ENCODE measurements around the gene IFT25. TPM values are rescaled to one million over a fixed set of nuclear protein-coding genes. Genes with fewer than 3 reads are reported as not detected.
A peak's percentile ranks its signal among the peaks of the same experiment; 100 is the strongest.
"Not testable (repeated sequence)": the region's sequence is repeated elsewhere in the genome, so short reads cannot be mapped to it uniquely, and the experiment has no call there.

Gene IFT25
- total and polyA plus RNA-seq, 7 donors = 4.6 to 10.3 (median 5.4) TPM

GRCh38 chr1:53878492-53879105 is 66.9 kb downstream of the IFT25 start:
- intact Hi-C loops (cut with DNase I) = loop anchor here (2.0 to 10.0 kb wide), 2 partner anchors 70 to 156 kb away; no protein-coding TSS in a partner anchor
- 51 to 58% (median 56%) methylated on average over 5 of the region's 5 CpGs for WGBS, 3 donors
- peaks cover 8 to 79% of the 10 kb centered on the region in 2 donors for H3K36me3 ChIP-seq (ENCODE audit: insufficient read depth in 1 of 2, low read depth in 1 of 2)

GRCh38 chr1:53875150-53875549 is 70.3 kb downstream of the IFT25 start:
- not testable (repeated sequence) for H3K27me3 ChIP-seq (ENCODE audit: insufficient read depth in 3 of 3, low read length in 2 of 3); H3K9me3 ChIP-seq; ATAC-seq; H3K4me3 ChIP-seq; H3K27ac ChIP-seq; DNase-seq; H3K4me1 ChIP-seq
- intact Hi-C loops (cut with DNase I) = loop anchor here in 1 of 2 donors (10.0 kb wide), 1 partner anchor 160 kb away; no protein-coding TSS in a partner anchor
- peaks cover 8 to 86% of the 10 kb centered on the region in 2 donors for H3K36me3 ChIP-seq (ENCODE audit: insufficient read depth in 1 of 2, low read depth in 1 of 2)
- whole genome bisulfite sequencing, 3 donors = 92 to 95% (median 94%) methylated on average over 2 of the region's 2 CpGs

More at GRCh38 chr1:53878492-53879105, 66.9 kb downstream of the IFT25 start:
- Histone ChIP-seq H3K4me1 (no peaks in the 10 kb centered on the region), H3K27me3 (ENCODE audit: insufficient read depth in 3 of 3, low read length in 2 of 3) (no peaks in the 10 kb centered on the region), H3K9me3 (no peaks in the 10 kb centered on the region), H3K27ac (no peak overlapping the region), H3K4me3 (no peak overlapping the region)
- no peak for ATAC-seq
- peak; percentile 64 for TF ChIP-seq CTCF (IDR thresholded peaks at IDR 0.05)
- DNase-seq = no peak

- Histone ChIP-seq H3K27ac (no peak overlapping the region), H3K4me3 (no peak overlapping the region), H3K4me1 (no peaks in the 10 kb centered on the region), H3K9me3 (no peaks in the 10 kb centered on the region), H3K27me3 (ENCODE audit: insufficient read depth in 3 of 3, low read length in 2 of 3) (no peaks in the 10 kb centered on the region), H3K36me3 (ENCODE audit: insufficient read depth in 1 of 2, low read depth in 1 of 2) (peaks cover 8 to 92% of the 10 kb centered on the region in 2 donors)
- DNase-seq (no peak), ATAC-seq (no peak)
- no peak for TF ChIP-seq CTCF (IDR thresholded peaks at IDR 0.05)
- intact Hi-C loops (cut with DNase I) = loop anchor here in 1 of 2 donors (10.0 kb wide), 1 partner anchor 163 kb away; no protein-coding TSS in a partner anchor
- 69 to 75% (median 75%) methylated on average over 5 of the region's 5 CpGs for WGBS, 3 donors
Measured at GRCh38 chr1:53871773-53872484, 73.6 kb downstream of the IFT25 start.

Other genes with a start within 250 kb of the IFT25 start
- under 1 TPM; 0.11 to 0.40 (median 0.14) TPM for gene GLIS1, start 206.5 kb downstream of the IFT25 start, total RNA-seq
- gene GLIS1, start 206.5 kb downstream of the IFT25 start, polyA plus RNA-seq = under 1 TPM; 0.03 to 0.35 (median 0.21) TPM
- 1 to 10 TPM; 3.0 to 7.5 (median 4.8) TPM for gene NDC1, start 107.4 kb downstream of the IFT25 start, total RNA-seq
- 10 to 100 TPM in 1 of 3 donors, 1 to 10 TPM in 2; 4.3 to 12.1 (median 9.2) TPM for gene NDC1, start 107.4 kb downstream of the IFT25 start, polyA plus RNA-seq
- gene YIPF1, start 55.9 kb downstream of the IFT25 start, total RNA-seq = 10 to 100 TPM; 11.8 to 23.3 (median 19.4) TPM
- 10 to 100 TPM; 23.1 to 54.1 (median 25.1) TPM for gene YIPF1, start 55.9 kb downstream of the IFT25 start, polyA plus RNA-seq
- not detected for gene DIO1, start 51.5 kb downstream of the IFT25 start, total RNA-seq
- not detected for gene DIO1, start 51.5 kb downstream of the IFT25 start, polyA plus RNA-seq
- 10 to 100 TPM; 10.0 to 16.9 (median 11.9) TPM for gene LRRC42, start 651 bp upstream of the IFT25 start, total RNA-seq
- gene LRRC42, start 651 bp upstream of the IFT25 start, polyA plus RNA-seq = 10 to 100 TPM; 11.0 to 14.7 (median 14.0) TPM
- not detected for gene LDLRAD1, start 72.5 kb upstream of the IFT25 start, total RNA-seq
- not detected for gene LDLRAD1, start 72.5 kb upstream of the IFT25 start, polyA plus RNA-seq
- 100 to 1,000 TPM; 166 to 216 (median 182) TPM for gene TMEM59, start 107.5 kb upstream of the IFT25 start, total RNA-seq
- gene TMEM59, start 107.5 kb upstream of the IFT25 start, polyA plus RNA-seq = 100 to 1,000 TPM; 123 to 240 (median 140) TPM
- gene TCEANC2, start 107.9 kb upstream of the IFT25 start, total RNA-seq = 10 to 100 TPM in 1 of 4 donors, 1 to 10 TPM in 3; 5.5 to 10.4 (median 6.6) TPM
- gene TCEANC2, start 107.9 kb upstream of the IFT25 start, polyA plus RNA-seq = 1 to 10 TPM; 2.3 to 9.5 (median 2.4) TPM
- gene CDCP2, start 207.3 kb upstream of the IFT25 start, total RNA-seq = not detected
- gene CDCP2, start 207.3 kb upstream of the IFT25 start, polyA plus RNA-seq = not detected

Data from psoas muscle (tissue), 8 donors.